ENCODE measurements around the gene CACNB2. TPM values are rescaled to one million over a fixed set of nuclear protein-coding genes. Genes with fewer than 3 reads are reported as not detected.

CACNB2 gene
- total and polyA plus RNA-seq, 2 of the 13 experiments (the other 11 are each of a cell fraction or from before 2014, with no cell fraction given): not detected

DNA sequence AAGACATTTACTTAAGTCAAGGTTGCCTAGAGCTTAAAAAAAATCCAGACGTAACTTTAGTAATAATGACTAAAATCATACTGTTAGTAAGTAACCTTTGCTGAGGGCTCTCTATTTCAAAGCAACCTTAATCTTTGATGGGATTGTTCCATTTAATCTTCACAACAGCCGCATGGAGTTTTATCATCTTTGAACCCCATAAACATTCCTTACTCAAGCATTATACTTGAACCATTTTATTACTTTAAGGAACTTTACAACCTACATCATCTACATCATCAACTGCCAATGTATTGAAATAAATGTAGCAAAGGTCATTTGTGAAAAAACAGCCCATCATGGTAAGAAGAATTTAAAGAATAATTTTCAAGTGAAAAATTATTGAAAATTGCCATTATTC, 22.9 kb upstream of the CACNB2 start (continued):
- TF ChIP-seq, protein P1, sequence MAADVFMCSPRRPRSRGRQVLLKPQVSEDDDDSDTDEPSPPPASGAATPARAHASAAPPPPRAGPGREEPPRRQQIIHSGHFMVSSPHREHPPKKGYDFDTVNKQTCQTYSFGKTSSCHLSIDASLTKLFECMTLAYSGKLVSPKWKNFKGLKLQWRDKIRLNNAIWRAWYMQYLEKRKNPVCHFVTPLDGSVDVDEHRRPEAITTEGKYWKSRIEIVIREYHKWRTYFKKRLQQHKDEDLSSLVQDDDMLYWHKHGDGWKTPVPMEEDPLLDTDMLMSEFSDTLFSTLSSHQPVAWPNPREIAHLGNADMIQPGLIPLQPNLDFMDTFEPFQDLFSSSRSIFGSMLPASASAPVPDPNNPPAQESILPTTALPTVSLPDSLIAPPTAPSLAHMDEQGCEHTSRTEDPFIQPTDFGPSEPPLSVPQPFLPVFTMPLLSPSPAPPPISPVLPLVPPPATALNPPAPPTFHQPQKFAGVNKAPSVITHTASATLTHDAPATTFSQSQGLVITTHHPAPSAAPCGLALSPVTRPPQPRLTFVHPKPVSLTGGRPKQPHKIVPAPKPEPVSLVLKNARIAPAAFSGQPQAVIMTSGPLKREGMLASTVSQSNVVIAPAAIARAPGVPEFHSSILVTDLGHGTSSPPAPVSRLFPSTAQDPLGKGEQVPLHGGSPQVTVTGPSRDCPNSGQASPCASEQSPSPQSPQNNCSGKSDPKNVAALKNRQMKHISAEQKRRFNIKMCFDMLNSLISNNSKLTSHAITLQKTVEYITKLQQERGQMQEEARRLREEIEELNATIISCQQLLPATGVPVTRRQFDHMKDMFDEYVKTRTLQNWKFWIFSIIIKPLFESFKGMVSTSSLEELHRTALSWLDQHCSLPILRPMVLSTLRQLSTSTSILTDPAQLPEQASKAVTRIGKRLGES (CRISPR knock-in tag; IDR thresholded peaks at IDR 0.05; ENCODE audit: borderline replicate concordance): no peak
- TF ChIP-seq XRCC5 (optimal IDR thresholded peaks at IDR 0.05; ENCODE audit: low read length) (no peak), TBP (CRISPR knock-in tag; IDR thresholded peaks at IDR 0.05) (no peak), ZNF83 (CRISPR knock-in tag; IDR thresholded peaks at IDR 0.05; ENCODE audit: borderline replicate concordance) (no peak)
- TF ChIP-seq, protein P2, sequence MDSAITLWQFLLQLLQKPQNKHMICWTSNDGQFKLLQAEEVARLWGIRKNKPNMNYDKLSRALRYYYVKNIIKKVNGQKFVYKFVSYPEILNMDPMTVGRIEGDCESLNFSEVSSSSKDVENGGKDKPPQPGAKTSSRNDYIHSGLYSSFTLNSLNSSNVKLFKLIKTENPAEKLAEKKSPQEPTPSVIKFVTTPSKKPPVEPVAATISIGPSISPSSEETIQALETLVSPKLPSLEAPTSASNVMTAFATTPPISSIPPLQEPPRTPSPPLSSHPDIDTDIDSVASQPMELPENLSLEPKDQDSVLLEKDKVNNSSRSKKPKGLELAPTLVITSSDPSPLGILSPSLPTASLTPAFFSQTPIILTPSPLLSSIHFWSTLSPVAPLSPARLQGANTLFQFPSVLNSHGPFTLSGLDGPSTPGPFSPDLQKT (CRISPR knock-in tag; IDR thresholded peaks at IDR 0.05; ENCODE audit: borderline replicate concordance): no peak

GRCh38 chr10:18122753-18123152, 17.5 kb upstream of the CACNB2 start:
- no peaks in the 10 kb centered on the region for H3K36me3 ChIP-seq (replicated peaks in 1 of 2; ENCODE audit: control insufficient read depth in 1 of 2, insufficient read depth in 2 of 2, low read length in 2 of 2)
- CTCF ChIA-PET (ENCODE audit: low intra/inter-chr PET ratio, low total read pairs): no interaction called here
- no peaks in the 10 kb centered on the region for H3K9me3 ChIP-seq (ENCODE audit: low read length)
- H3K27me3 ChIP-seq (ENCODE audit: control insufficient read depth in 1 of 2, insufficient read depth in 2 of 2, low read length in 2 of 2): no peaks in the 10 kb centered on the region
- no peak for DNase-seq (ENCODE audit: low spot score)
- in situ Hi-C loops (cut with HindIII; ENCODE audit: extremely low pct_ligation_motif_present, low pct_unique_long_range_greater_than_20kb): loop anchor here (25.0 kb wide), 1 partner anchor 510 kb away; the partner anchor contains the start of gene HACD1
- FAIRE-seq: no peak
- no peak overlapping the region for H3K9ac ChIP-seq (ENCODE audit: insufficient read depth, low read depth, low read length)
- H3K4me3 ChIP-seq (replicated peaks in 1 of 3; ENCODE audit: insufficient read depth in 1 of 3, low read depth in 2 of 3, low read length in 3 of 3): no peak overlapping the region
- H3K4me2 ChIP-seq (ENCODE audit: low read depth, low read length): no peak overlapping the region
- no peaks in the 10 kb centered on the region for H3K79me2 ChIP-seq (ENCODE audit: insufficient read depth, low read length)
- no TSS peak for BruUV-seq (replicated peaks)
- POLR2A ChIA-PET: no interaction called here
- 3% methylated on average over 3 of the region's 3 CpGs for WGBS (ENCODE audit: low lambda C conversion rate)
- ATAC-seq: no peak
- TF ChIP-seq, protein P3, sequence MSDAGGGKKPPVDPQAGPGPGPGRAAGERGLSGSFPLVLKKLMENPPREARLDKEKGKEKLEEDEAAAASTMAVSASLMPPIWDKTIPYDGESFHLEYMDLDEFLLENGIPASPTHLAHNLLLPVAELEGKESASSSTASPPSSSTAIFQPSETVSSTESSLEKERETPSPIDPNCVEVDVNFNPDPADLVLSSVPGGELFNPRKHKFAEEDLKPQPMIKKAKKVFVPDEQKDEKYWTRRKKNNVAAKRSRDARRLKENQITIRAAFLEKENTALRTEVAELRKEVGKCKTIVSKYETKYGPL (CRISPR knock-in tag; IDR thresholded peaks at IDR 0.05): no peak
- no peak for TF ChIP-seq GABPA (IDR thresholded peaks at IDR 0.05; ENCODE audit: low read depth, low read length)
- TF ChIP-seq GABPA (CRISPR knock-in tag; IDR thresholded peaks at IDR 0.05; ENCODE audit: low read depth): no peak
- no peak for TF ChIP-seq PHF5A (CRISPR knock-in tag; IDR thresholded peaks at IDR 0.05; ENCODE audit: low read depth, unreplicated experiment)
- no peak for TF ChIP-seq ZNF773 (CRISPR knock-in tag; IDR thresholded peaks at IDR 0.05; ENCODE audit: borderline replicate concordance)
- TF ChIP-seq NFKBIZ (CRISPR knock-in tag; IDR thresholded peaks at IDR 0.05): no peak
- intact Hi-C loops (cut with micrococcal nuclease; ENCODE audit: unreplicated experiment): no loop called here
- no peaks in the 10 kb centered on the region for H3K4me1 ChIP-seq (ENCODE audit: insufficient read depth, low read length)
- H2AFZ ChIP-seq (ENCODE audit: low read length): no peak overlapping the region
- no peaks in the 10 kb centered on the region for H4K20me1 ChIP-seq (ENCODE audit: insufficient read depth, low read length)
- H3K27ac ChIP-seq (ENCODE audit: extremely low read length, insufficient read depth, low read length): no peak overlapping the region
